Hepatocyte (in vitro differentiated cells): Measurements from ENCODE around the gene MMP15.

Experiments used
- CTCF ChIP-seq: fragments of 200-600 bp; sonication (generic); IDR thresholded peaks from 2 replicates; pipeline ENCODE4 v1.5.1; 2016; ENCODE audit warnings: antibody characterized with exemption, mild to moderate bottlenecking; ENCODE audit not compliant: poor library complexity
- EZH2 ChIP-seq: fragments of 200-600 bp; sonication (generic); IDR thresholded peaks from 2 replicates; pipeline ENCODE4 v1.6.1; 2016; ENCODE audit warnings: antibody characterized with exemption, mild to moderate bottlenecking, borderline replicate concordance
- EZH2phosphoT487 ChIP-seq: fragments of 200-600 bp; sonication (generic); IDR thresholded peaks from one replicate; pipeline ENCODE4 v1.6.1; 2018; ENCODE audit warnings: antibody characterized with exemption, mild to moderate bottlenecking, low read depth, moderate library complexity; ENCODE audit not compliant: unreplicated experiment, severe bottlenecking

- TF ChIP-seq CTCF: no peak
- TF ChIP-seq EZH2: no peak
- TF ChIP-seq EZH2phosphoT487: no peak
Measured at GRCh38 chr16:58001781-58002415, 23.7 kb upstream of the MMP15 start.
